Activated CD4-positive, CD25-positive, alpha-beta regulatory T cell treated with anti-CD3 and anti-CD28 coated beads, Interleukin-2, amount 50 U/mL, for 24 hours (primary cell): Measurements from ENCODE around the gene POLK.
"Not testable (repeated sequence)": the region's sequence is repeated elsewhere in the genome, so short reads cannot be mapped to it uniquely, and the experiment has no call there.

Source experiments
- ATAC-seq, 2 donors: fragments of 150-1000 bp; cut with Tn5 transposase; one replicate each; pipeline ENCODE4 v1.10.0; 2021; ENCODE audit warnings: mild to moderate bottlenecking in 1 of 2, moderate library complexity in 1 of 2

The POLK gene

DNA sequence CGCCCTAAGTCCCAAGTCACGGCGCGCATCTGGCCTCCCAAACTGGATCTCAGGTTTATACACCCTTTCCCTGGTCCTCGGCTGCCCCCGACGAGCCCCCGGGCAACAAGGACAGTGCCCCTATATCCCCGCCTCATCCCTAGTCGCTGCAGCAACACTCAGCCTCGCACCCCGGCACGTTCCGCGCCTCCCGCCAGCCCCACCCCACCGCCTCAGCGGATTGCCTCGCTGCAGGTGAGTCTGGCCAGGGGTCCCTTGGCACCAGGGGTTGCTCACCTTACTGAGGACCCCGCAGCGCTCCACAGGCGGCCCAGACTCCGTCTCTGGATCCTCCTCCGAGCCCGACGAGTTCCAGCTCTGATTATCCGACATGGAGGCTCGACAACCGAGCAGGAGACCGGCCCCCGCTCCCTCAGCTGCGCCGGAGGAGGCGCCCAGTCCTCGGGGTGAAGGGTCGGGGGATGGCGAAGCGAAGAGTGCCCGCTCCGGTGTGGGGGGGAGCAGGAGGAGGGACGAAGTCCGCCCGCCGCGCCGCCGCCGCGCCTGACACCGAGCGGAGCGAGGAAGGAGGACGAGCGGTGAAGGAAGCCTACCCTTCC, 756 bp upstream of the POLK start:
- ATAC-seq = peak; percentile 28 to 44

DNA sequence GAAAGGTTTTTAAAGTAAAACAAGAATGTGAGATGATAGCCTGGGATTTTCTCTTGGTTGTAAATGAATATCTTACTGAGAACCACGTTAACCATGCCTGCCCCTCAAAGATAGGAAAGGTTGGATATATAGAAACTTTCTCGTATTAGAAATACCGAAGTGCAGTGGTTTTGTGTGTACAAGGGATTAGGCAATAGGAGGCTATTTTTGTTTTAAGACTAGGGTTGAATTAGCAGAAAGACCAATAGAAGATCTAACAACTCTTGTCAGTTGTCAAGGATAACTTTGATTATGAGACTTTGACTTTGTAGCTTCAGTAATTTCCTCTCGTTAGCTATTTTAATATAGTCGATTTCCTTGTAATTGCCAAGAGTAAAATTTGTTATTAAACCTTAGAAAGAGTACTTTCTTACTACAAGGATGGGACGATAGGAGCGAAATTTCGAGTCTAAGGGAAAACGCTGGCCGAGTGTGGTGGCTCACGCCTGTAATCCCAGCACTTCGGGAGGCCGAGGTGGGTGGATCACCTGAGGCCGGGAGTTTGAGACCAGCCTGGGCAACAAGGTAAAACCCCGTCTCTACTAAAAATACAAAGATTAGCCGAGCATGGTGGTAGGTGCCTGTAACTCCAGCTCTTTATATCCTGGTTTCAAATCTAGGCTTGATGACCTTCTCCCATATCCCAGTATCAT, 838 bp downstream of the POLK start:
- ATAC-seq = no peak

DNA sequence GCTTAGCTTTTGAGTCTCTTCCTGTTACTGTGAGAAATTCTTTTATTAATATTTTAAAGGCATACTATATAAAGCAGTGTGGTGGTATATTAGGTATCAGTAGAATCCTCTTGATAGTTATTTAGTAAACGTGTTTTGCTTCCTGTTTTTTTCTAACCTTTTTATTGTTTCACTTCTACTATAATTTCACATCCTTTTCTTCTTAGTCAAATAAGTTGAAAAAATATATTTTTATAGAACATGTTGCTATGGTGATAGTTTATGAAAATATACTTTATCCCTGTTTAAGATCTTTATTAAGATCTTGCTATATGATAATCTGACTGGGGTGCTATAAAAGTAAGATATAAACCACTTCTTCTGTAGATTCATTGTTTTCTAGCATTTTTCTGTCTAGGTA, 2.1 kb downstream of the POLK start:
- no peak for ATAC-seq

DNA sequence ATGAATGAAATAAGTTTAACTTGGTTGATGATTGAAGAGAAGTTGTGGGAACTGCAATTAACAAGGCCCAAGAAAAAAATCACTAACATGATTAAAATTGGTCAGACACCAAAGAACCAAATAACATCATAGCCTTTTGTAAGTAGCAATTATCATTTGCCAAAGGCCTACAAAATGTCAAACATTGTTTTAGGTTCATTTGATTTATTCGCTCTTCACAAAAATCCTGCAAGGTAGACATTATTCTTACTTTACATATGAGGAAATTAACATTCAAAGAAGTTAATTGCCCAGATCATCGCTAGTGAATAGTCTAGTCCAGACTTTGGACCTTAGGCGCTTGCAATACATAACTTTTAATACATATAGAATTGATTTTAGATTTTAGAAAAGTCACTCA, 2.6 kb downstream of the POLK start:
- no peak for ATAC-seq

DNA sequence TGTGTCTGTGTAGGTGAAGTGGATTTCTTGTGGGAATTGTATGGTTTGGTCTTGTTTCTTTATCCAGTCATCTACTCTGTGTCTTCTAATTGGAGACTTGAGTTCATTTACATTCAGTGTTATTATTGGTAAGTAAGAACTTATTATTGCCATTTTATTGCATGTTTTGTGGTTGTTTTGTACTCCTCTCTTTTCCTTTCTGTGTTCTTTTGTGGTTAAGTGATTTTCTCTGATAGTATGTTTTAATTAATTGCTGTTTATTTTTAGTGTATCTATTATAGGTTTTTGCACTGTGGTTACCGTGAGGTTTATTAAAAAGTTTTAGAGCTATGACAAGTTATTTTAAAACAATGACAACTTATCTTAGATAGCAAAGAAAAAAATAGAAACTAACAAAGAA, 8.1 kb downstream of the POLK start:
- ATAC-seq = no peak

DNA sequence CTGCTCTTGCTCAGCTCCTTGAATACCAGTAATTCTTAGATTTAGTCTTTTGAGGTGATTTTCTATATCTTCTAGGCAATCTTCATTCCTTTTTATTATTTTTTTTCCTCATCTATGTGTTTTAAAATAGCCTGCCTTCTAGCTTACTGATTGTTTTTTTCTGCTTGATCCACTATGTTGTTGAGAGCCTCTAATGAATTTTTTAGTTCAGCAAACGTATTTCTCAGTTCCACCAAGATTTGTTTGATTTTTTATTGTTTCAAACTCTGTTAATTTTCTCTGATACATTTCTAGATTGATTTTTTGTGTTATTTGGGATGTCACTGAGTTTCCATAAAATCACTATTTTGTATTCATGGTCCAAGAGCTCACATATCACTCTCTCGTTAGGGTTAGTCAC, 9.5 kb downstream of the POLK start:
- ATAC-seq = no peak

DNA sequence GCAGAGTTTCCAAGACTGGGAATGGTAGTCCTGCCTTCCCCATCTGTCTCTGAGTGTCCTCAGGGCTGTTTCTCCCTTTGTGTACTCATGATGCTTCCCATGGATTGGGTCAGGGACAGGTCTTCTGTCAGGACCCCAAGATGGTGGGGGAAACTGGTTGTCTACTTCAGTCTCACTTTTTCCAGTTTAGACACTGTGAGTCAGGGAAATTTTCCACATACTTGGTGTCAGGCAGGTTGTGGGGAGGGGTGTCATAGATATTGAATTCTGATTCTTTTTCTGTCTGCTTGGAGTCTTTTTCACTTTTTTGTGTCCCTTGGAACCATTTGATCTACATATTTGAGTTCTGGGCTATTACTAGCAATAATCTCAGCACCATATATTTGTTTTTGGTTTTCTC, 10.3 kb downstream of the POLK start:
- no peak for ATAC-seq

DNA sequence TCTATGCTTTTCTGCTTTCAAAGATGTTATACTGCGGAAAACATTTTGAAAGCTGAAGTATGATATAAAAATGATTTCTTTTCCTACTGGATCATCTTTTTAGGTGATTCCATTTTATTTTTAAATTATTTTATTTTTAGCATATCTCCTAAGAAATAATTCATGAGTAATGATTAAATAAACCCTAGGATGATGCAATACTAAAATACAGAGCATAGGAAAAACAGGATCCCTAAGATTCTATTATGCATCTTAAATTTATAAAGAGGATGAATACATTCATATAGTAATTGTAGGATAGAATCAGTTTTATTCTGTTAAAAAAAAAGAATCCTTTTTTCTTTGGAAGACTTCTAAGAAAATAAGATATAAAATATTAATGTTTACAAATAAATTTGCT, 10.9 kb downstream of the POLK start:
- ATAC-seq = no peak

DNA sequence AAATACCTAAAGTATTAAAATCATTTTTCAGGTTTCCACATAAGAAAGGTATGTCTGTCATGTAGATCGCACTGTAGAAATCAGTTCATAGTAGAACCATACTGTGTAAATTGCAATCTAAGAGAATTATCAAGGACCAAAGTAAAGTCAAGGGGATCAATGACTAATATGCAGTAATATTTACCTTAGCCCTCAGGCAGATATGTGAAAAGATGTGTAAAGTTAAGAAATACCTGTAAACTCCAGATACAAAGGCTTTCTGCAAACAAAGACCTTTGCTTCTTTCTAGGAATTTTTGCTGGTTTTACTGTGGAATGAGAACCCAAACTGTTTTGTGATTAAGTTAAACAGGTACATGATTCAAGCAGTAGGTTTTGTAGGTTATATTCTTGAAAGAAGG, 11.6 kb downstream of the POLK start:
- no peak for ATAC-seq

DNA sequence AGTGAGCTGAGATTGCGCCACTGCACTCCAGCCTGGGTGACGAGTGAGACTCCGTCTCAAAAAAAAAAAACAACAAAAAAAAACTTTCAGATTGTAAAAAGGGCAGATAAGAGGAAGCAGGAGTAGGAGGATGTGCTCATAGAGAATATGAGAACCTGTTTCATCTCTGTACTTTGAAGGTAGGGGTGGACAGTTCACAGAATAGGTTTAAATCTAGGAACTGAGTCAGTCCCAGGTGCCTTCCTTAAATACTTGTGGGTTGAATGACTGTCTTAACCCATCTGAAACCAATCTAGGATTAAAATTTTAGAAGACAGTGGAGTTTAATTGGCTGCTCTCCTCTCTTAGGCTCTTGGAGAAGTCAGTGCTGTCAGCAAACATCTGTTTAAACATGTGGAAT, 12.4 kb downstream of the POLK start:
- ATAC-seq = peak; percentile 94 to 96

DNA sequence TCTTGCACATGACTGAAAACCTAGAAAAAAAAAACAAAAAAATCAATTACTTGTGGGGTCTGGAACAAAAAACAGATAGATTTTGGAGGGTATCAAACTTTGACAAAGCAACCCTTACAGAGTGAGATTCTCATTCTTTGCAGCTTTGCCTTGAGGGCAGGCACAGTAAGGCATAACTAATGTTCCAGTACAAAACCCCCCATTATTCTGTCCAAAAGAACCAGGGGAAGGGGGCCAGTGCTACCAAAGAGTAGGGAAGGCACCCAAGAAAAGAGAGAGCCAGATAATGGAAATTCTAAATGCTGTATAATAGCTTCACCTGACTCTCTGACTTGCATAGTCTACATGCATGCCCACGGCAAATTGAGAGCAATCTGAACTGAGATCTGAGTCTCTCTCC, 12.9 kb downstream of the POLK start:
- ATAC-seq = no peak

DNA sequence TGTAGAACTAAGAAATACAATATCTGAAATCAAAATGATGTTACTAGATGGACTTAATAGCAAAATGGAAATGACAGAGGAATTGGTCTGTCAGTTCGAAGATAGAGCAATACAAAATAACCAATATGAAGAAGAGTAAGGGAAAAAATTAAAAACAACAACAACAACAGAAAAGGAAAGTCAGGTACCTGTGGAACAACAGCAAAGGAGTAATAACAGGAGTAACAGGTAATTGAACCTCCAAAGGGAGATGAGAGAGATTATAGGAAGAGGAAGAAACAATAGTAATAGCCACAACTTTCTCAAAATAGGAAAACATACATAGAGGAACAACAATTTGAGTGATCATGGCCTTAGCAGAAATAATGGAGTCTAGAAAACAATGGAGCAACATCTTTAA, 13.7 kb downstream of the POLK start:
- ATAC-seq = no peak

DNA sequence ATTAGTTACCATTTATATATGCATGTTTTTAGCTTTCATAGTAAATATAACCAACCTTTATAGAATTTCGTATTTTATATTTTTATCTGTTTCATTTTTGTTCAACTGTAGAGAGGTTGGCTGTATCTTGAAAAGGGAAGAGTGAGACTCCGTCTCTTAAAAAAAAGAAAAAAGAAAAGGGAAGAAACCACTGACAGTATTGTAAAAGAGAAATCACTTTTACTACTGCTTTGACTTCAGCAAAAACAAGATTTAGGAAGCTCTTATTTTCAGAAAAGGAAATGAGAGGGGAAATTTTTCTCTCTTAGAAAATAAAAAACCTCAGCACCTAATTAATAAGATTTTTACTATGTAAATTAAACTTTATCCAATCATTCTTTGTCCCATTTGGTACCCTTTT, 14.4 kb downstream of the POLK start:
- ATAC-seq = no peak

DNA sequence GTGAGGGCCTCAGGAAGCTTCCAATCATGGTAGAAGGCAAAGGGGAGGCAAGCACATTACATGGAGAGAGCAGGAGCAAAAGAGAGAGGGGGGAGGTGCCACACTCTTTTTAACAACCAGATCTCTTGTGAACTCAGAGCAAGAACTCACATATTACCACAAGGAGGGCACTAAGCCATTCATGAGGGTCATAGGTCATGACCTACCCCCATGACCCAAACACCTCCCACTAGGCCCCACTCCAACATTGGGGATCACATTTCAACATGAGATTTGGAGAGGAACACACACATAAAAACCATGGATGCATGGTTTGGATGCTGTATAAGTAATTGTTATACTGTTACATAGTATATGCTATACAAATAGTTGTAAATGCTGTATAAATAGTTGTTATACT, 17.5 kb downstream of the POLK start:
- no peak for ATAC-seq

DNA sequence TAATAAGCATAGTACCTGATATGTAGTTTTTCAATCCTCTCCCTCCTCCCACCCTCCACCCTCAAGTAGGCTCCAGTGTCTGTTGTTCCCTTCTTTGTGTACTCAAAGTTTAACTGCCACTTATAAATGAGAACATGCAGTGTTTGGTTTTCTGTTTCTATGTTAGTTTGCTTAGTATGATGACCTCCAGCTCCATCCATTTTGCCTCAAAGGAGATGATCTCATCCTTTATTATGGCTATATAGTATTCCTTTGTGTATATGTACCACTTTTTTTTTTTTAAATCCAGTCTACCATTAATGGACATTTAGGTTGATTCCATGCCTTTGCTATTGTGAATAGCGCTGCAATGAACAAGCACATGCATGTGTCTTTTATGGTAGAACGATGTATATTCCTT, 20.5 kb downstream of the POLK start:
- ATAC-seq = no peak

DNA sequence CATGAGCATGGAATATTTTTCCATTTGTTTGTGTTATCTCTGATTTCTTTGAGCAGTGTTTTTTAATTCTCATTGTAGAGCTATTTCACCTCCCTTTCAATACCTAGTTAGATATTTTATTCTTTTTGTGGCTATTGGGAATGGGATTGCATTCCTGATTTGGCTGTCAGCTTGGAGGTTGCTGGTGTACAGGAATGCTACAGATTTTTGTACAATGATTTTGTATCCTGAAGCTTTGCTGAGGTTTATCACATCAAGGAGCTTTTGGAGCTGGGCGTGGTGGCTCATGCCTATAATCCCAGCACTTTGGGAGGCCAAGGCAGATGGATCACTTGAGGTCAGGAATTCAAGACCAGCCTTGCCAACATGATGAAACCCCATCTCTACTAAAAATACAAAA, 22.0 kb downstream of the POLK start:
- not testable (repeated sequence) for ATAC-seq

DNA sequence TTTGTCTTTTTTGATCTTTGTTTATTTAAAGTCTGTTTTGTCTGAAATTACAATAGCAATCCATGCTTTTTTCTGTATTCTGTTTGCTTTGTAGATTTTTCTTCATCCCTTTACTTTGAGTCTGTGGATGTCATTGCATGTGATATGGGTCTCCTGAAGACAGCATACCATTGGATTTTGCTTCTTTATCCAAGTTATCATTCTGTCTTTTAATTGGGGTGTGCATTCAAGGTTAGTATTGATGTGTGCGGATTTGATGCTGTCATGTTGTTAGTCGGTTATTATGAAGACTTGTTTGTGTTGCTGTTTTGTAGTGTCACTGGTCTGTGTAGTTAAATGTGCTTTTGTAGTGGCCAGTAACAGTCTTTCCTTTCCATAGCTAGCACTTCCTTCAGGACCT, 23.0 kb downstream of the POLK start:
- ATAC-seq = no peak

DNA sequence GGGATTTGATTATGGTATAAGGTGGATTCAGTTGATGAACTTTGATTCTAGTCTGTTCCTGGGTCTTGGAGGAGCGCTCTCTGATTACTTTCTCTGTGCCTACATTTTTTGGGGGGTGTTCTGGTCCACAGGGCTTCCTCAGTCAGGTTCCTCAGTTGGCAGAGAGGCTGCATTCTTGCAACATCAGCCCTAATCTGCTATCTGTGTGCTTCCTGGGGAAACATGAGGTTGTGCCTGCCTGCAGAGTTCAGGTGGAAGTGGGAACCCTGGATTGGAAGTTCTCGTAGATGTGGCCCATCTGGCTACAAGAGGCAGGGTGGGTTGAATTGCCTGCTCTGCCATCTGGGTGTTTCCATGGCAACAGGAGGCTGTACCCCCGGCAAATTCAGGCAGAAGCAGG, 24.5 kb downstream of the POLK start:
- ATAC-seq = no peak

DNA sequence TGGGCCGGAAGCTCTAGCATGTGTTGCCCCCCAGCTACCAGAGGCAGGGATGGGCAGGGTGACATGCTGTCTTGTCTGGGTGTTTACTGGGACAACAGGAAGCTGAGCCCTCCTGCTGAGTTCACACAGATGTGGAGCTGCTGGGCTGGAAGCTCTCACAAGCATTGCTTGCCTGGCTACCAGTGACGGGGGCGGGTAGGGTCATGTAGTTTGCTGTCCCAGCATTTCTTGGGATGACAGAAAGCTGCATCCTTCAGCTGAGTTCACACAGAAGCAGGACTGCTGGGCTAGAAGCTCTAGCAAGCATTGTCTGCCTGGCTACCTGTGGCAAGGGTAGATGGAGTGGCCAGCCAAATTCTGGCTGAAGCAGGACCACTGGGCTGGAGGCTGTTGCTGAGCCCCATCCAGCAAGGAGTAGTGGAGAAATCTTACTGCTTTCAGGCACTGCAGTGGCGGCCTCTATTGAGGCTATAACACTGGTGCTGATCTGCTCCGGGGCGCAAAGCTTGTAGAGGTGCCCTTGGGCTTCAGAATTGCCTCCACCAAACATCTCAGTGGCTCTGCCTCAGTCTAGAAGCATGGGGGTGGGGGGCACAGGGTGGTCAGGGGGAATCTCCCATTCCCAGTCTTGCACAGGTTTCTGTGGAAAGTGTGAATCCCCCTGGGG, 25.1 kb downstream of the POLK start:
- no peak for ATAC-seq

DNA sequence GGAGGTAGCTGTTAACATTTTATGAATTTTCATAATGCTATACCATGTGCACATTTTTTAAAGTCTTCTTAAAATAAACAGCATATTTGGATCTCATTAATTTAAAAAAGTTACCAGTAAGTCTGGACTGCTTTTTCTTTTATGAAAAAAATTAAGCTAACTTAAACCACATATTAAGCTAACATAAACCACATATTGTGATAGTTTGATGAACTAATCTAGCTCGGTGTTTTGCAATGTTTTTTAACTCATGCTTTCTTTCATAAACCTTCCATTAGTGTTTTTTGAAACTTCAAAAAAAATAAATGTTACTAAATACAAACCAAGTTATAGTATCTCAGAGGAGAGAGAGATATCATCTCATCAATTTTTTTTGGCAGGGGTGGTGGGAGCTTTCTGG, 26.5 kb downstream of the POLK start:
- no peak for ATAC-seq

DNA sequence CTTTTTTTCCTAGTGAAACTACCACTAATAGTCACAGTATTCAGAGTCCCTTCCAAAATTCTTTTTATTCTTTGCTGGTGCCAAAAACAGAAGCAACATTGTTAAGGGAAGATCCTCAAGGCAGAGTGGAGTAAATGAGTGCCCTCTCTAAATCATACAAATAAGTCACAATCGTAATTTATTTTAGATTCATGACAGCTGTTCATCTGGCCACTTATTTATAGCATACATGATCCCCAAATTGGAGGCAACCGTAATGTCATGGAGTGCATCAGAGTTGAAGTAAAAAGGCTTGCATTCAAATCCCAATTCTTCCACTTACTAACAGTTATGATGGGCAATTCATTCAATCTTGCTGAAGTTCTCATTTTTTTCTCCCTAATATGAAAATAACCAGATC, 33.4 kb downstream of the POLK start:
- ATAC-seq = no peak

DNA sequence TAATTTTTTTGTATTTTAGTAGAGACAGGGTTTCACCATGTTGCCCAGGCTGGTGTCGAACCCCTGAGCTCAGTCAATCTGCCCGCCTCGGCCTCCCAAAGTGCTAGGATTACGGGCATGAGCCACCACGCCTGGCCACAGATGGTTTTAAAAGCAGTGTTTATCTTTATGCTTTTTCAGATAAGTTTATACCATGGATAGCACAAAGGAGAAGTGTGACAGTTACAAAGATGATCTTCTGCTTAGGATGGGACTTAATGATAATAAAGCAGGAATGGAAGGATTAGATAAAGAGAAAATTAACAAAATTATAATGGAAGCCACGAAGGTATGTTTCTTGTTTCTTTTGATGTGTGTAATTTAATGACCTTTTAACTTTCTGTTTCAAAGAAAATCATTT, 35.1 kb downstream of the POLK start:
- ATAC-seq = no peak

DNA sequence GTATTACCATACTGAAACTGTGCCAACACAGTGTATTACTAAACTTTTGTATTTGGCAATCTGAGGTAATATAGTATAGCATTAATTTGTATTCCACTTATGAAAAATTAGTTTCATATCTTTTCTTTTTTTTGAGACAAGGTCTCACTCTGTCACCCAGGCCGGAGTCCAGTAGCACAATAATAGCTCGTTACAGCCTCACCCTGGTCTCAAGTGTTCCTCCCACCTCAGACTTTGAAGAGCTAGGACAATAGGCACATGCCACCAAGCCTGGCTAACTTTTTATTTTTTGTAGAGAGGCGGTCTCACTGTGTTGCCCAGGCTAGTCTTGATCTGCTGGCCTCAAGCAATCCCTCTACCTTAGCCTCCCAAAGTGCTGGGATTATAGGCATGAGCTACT, 36.1 kb downstream of the POLK start:
- no peak for ATAC-seq

DNA sequence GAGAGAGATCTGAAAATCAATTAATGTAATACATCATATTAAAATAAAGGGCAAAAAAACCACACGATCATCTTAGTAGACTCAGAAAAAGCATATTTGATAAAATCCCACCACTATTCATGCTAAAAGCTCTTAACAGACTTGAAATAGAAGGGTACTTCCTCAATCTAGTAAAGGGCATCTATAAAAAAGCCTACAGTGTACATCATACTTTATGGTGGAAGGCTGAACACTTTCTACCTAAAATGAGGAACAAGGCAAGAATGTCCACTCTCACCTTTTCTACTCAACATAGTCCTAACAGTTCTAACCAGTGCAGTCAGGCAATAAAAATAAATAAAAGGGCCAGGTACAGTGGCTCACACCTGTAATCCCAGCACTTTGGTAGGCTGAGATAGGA, 38.9 kb downstream of the POLK start:
- no peak for ATAC-seq

DNA sequence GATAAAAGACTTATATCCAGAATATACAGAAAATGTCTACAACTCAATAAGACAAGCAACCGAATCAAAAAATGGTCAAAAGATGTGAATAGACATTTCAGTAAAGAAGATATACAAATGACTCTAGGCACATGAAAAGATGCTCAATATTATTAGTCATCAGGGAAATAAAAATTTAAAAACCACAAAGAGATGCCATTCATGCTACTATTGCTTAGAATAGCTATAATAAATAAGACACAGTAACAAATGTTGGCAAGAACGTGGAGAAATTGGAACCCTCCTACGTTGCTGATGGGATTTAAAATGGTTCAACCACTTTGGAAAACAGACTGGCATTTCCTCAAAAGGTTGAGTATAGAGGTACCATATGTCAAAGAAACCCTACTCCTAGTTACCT, 39.8 kb downstream of the POLK start:
- ATAC-seq = no peak
